Activated CD8-positive, alpha-beta T cell treated with anti-CD3 and anti-CD28 coated beads for 36 hours (primary cell): Measurements from ENCODE around the gene PIK3R3. TPM values are rescaled to one million over a fixed set of nuclear protein-coding genes. Genes with fewer than 3 reads are reported as not detected.

Experiments used
- ATAC-seq: fragments of 200-7000 bp; cut with Tn5 transposase; one replicate; pipeline ENCODE4 v1.10.0; 2021; ENCODE audit warnings: mild to moderate bottlenecking, moderate library complexity
- CTCF ChIA-PET: fragments of 350-600 bp; sonication (Branson Sonifier 250); formaldehyde crosslinking; loops from one replicate; lab custom pipeline; 2021; ENCODE audit warnings: antibody characterized with exemption; lab: Charles Lee
- POLR2A ChIA-PET: fragments of 350-600 bp; sonication (Branson Sonifier 250); formaldehyde crosslinking; loops from one replicate; lab custom pipeline; 2021; ENCODE audit warnings: antibody characterized with exemption; lab: Charles Lee
- DNase-seq: peaks from one replicate; pipeline ENCODE4 v3.0.0-alpha.2; 2020
- H3K27ac Mint-ChIP-seq: one replicate; pipeline ENCODE4 v1.8.0; 2021; ENCODE audit warnings: mild to moderate bottlenecking, mixed read lengths
- H3K27me3 Mint-ChIP-seq: one replicate; pipeline ENCODE4 v1.8.0; 2021; ENCODE audit warnings: mixed read lengths
- H3K36me3 Mint-ChIP-seq: one replicate; pipeline ENCODE4 v1.8.0; 2021; ENCODE audit warnings: low read depth, mixed read lengths
- H3K4me1 Mint-ChIP-seq: one replicate; pipeline ENCODE4 v1.8.0; 2021; ENCODE audit warnings: low read depth, mixed read lengths
- H3K4me3 Mint-ChIP-seq: one replicate; pipeline ENCODE4 v1.8.0; 2021; ENCODE audit warnings: mild to moderate bottlenecking, moderate library complexity, mixed read lengths
- H3K9me3 Mint-ChIP-seq: one replicate; pipeline ENCODE4 v1.8.0; 2021; ENCODE audit warnings: mixed read lengths
- intact Hi-C: fragments of 100-400 bp; cut with micrococcal nuclease; formaldehyde crosslinking; loops from one replicate; pipeline ENCODE4 v1.10.0; 2022
- total RNA-seq, 2 experiments: library from RNA; stranded (reverse); gene quantifications; one replicate each; pipeline ENCODE4 v1.2.3, GENCODE V29; 2021
- TF ChIP-seq, protein P1 (sequence below): fragments of 200-600 bp; IDR thresholded peaks from one replicate; pipeline ENCODE4 v1.8.0; 2022; ENCODE audit warnings: antibody characterized with exemption, mild to moderate bottlenecking

PIK3R3 gene
- total RNA-seq, 2 experiments from 2014 or later, result 1.3 to 1.4 TPM

DNA sequence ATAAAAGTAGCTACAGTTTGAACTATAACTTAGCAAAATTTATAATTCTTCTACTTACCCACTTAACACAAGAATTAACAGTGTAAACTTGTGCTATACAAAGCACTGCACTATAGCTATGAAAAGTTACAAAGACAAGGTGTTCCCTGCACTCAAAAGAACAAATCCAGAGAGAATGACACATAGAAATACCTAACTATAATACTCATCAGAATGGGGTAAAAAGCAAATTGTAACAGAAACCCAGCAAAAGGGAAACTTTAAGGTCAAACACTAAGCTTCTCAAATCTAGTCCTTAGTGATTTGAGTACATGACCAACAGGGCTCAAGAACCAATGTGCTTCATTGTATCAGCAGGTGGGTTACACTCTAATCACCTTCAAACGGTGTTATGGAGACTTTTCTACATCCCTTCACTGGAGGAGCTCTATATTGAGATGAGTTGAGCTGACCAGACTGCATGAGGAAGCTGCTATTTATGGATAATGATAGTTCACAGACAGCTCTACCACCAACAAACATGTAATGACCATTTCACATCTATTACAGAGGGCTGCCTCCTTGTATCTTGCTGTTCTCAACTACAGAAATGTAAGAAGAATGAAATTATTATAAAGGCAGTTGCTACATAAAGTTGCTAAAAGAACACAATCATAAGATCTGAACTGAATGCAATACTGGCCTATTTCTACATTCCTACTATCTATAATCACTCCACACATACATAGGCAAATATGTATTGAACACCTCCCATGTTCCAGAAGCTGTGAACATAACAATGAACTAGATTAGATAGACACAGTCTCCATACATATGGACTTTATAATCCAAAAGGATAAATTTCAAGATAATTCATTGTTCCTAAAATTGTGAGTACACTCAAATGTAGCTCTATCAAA lies 47.6 kb downstream of the PIK3R3 start:
- peaks cover 6% of the 10 kb centered on the region for H3K27me3 Mint-ChIP-seq
- intact Hi-C loops, result no loop called here
- no peak overlapping the region for H3K27ac Mint-ChIP-seq
- H3K4me3 Mint-ChIP-seq, result no peak overlapping the region
- DNase-seq (no peak), ATAC-seq (no peak)
- POLR2A ChIA-PET, result interaction anchor here (1.0 kb wide), 1 partner anchor 84 kb away, joined by 3 read pairs; no protein-coding TSS in a partner anchor
- H3K4me1 Mint-ChIP-seq, result no peaks in the 10 kb centered on the region
- H3K9me3 Mint-ChIP-seq, result no peaks in the 10 kb centered on the region
- TF ChIP-seq, protein P1, sequence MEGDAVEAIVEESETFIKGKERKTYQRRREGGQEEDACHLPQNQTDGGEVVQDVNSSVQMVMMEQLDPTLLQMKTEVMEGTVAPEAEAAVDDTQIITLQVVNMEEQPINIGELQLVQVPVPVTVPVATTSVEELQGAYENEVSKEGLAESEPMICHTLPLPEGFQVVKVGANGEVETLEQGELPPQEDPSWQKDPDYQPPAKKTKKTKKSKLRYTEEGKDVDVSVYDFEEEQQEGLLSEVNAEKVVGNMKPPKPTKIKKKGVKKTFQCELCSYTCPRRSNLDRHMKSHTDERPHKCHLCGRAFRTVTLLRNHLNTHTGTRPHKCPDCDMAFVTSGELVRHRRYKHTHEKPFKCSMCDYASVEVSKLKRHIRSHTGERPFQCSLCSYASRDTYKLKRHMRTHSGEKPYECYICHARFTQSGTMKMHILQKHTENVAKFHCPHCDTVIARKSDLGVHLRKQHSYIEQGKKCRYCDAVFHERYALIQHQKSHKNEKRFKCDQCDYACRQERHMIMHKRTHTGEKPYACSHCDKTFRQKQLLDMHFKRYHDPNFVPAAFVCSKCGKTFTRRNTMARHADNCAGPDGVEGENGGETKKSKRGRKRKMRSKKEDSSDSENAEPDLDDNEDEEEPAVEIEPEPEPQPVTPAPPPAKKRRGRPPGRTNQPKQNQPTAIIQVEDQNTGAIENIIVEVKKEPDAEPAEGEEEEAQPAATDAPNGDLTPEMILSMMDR, result no peak
- no peaks in the 10 kb centered on the region for H3K36me3 Mint-ChIP-seq
- CTCF ChIA-PET, result interaction anchor here (1.4 to 1.5 kb wide), 2 partner anchors 12 to 19 kb away, joined by 3 to 4 read pairs; no protein-coding TSS in a partner anchor

DNA sequence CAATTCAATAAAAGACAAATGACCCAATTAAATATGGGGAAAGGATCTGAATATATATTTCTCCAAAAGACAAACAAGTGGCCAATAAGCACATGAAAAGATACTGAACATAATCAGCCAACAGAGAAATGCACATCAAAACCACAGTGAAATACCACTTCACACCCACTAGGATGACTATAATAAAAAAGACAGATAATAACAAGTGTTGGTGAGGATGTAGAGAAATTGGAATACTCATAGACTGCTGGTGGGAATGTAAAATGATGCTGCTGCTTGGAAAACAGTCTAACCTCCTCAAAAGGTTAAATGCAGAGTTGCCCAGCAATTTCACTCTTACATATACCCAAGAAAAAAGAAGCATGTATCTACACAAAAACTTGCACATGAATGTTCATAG lies 48.9 kb downstream of the PIK3R3 start:
- H3K36me3 Mint-ChIP-seq, result no peaks in the 10 kb centered on the region
- DNase-seq (no peak), ATAC-seq (no peak)
- H3K27ac Mint-ChIP-seq, result no peak overlapping the region
- H3K9me3 Mint-ChIP-seq, result no peaks in the 10 kb centered on the region
- H3K4me3 Mint-ChIP-seq, result no peak overlapping the region
- H3K27me3 Mint-ChIP-seq, result peaks cover 6% of the 10 kb centered on the region
- intact Hi-C loops, result no loop called here
- TF ChIP-seq, protein P1, result no peak
- POLR2A ChIA-PET, result interaction anchor here (1.0 kb wide), 1 partner anchor 86 kb away, joined by 3 read pairs; no protein-coding TSS in a partner anchor
- CTCF ChIA-PET, result interaction anchor here (1.4 kb wide), 1 partner anchor 11 kb away, joined by 4 read pairs; no protein-coding TSS in a partner anchor
- H3K4me1 Mint-ChIP-seq, result no peaks in the 10 kb centered on the region

DNA sequence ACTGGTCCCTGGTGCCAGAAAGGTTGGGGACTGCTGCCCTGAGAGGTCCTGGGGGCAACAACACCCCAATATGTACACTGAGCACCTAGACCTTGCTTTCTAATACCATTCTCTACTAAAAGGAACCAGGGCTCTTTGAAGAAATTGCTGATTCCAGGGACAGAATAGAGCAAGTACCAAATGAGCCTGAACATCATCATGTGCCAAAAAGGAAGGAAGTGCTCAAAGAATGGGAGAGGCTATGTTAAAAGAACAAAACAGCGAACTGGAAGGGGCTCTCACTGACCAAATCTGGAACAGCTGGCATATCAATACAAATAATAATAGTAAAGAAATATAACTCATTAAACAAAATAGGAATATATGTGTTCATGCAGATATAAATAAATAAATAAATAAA lies 50.8 kb downstream of the PIK3R3 start:
- Mint-ChIP-seq H3K4me1 (no peaks in the 10 kb centered on the region), H3K27me3 (peaks cover 4% of the 10 kb centered on the region), H3K9me3 (no peaks in the 10 kb centered on the region), H3K4me3 (no peak overlapping the region), H3K27ac (no peak overlapping the region), H3K36me3 (no peaks in the 10 kb centered on the region)
- ChIA-PET POLR2A (no interaction called here), CTCF (no interaction called here)
- TF ChIP-seq, protein P1, result no peak
- DNase-seq, result no peak
- intact Hi-C loops, result no loop called here
- ATAC-seq, result no peak

DNA sequence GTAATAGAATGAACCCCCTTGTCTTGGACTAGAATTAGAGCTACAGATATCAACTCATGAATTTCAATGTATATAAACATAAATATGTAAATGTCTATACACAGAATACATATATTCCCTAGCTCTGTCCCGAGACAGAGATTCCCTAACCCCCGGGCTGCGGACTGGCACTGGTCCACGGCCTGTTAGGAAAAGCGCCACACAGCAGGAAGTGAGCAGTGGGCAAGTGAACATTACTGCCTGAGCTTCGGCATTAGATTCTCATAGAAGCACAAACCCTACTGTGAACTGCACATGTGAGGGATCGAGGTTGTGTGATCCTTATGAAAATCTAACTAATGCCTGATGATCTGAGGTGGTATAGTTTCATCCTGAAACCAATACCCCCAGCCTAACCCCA lies 51.2 kb downstream of the PIK3R3 start:
- Mint-ChIP-seq H3K4me1 (no peaks in the 10 kb centered on the region), H3K36me3 (no peaks in the 10 kb centered on the region), H3K9me3 (no peaks in the 10 kb centered on the region), H3K27ac (no peak overlapping the region), H3K27me3 (peaks cover 3% of the 10 kb centered on the region), H3K4me3 (no peak overlapping the region)
- intact Hi-C loops, result no loop called here
- no peak for DNase-seq
- ATAC-seq, result no peak
- POLR2A ChIA-PET, result no interaction called here
- CTCF ChIA-PET, result no interaction called here
- TF ChIP-seq, protein P1, result no peak

DNA sequence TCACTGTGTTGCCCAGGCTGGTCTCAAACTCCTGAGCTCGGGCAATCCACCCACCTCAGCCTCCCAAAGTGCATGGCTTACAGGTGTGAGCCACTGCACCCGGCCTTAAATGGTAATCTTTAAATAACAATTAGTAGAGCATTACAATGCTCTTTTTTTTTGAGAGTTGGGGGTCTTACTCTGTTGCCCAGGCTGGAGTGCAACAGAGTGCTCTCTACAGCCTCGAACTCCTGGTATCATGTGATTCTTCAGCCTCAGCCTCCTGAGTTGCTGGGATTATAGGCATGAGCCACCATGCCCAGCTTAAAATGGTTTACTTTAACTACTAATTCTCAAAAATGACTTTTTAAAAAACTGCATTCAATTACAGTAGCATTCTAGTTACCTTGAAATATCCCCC lies 52.2 kb downstream of the PIK3R3 start:
- intact Hi-C loops, result no loop called here
- CTCF ChIA-PET, result interaction anchor here (1.1 kb wide), 1 partner anchor 16 kb away, joined by 3 read pairs; no protein-coding TSS in a partner anchor
- no peaks in the 10 kb centered on the region for H3K4me1 Mint-ChIP-seq
- DNase-seq (no peak), ATAC-seq (no peak)
- POLR2A ChIA-PET, result no interaction called here
- no peak overlapping the region for H3K27ac Mint-ChIP-seq
- TF ChIP-seq, protein P1, result no peak
- H3K27me3 Mint-ChIP-seq, result peaks cover 3% of the 10 kb centered on the region
- no peaks in the 10 kb centered on the region for H3K36me3 Mint-ChIP-seq
- H3K4me3 Mint-ChIP-seq, result no peak overlapping the region
- H3K9me3 Mint-ChIP-seq, result no peaks in the 10 kb centered on the region
